GM21526 (cell line): ENCODE results near the gene GABRD.

Source experiments
- ATAC-seq: cut with Tn5 transposase; IDR thresholded peaks from one replicate; pipeline ENCODE4 v1.9.1; 2021; ENCODE audit warnings: moderate library complexity; ENCODE audit not compliant: unreplicated experiment, low FRiP score

The GABRD gene

DNA sequence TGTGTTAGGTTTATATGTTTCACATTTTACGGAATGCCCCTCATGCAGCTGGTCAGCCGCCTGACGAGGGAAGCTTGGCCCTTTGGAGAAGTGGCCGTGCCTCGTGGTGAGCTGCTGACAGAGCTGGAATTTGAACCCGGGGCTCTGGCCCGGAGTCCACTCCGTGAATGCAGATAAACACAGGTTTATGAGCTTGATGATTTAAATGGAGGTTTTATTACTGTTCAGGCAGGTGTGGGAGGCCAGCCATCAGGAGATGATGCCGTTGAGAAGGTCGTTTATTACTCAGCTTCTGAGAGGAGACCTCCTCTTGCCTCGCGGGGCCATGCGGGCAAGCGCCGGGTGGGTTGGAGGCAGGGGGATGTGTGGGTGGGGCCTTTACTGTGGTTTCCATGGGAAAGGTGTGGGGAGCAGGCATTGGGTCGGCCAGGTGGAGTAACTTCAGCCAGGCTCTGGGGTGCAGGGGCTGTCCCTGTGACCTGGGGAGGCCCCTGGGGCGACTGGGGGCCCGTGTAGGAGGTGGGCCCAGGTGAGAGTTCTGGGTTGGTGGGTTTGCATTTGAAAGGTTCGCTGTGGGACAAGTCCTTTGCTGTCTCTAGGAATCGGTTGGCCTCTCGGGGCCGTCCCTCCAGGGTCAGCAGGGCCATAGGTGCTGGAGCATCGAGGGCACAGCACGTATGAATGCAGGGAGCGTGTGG, 53.1 kb downstream of the GABRD start:
- ATAC-seq, result no peak

DNA sequence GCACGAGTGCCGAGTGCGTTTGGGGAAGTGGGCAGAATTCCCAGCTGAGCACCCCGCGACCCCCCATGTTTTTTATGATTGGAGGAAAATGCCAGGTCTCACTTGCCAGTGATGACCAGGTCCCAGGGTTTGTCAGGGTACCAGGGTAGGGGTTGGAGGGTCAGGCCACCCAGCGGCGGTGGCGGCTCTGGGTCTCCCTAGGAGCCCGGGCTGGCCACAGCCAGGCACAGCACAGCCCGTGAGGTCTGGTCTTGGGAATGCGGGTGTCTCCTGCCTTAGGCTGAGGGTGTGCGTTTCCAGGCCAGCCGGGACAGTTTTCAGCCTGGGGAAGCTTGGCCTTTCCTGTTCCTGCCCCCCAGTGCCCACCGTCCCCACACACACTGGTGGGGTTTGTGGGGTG, 53.7 kb downstream of the GABRD start:
- no peak for ATAC-seq

- no peak for ATAC-seq
These were observed 54.5 kb downstream of the GABRD start for GRCh38 chr1:2073382-2074230.

- ATAC-seq, result no peak
These were observed 55.3 kb downstream of the GABRD start for GRCh38 chr1:2074396-2074795.

DNA sequence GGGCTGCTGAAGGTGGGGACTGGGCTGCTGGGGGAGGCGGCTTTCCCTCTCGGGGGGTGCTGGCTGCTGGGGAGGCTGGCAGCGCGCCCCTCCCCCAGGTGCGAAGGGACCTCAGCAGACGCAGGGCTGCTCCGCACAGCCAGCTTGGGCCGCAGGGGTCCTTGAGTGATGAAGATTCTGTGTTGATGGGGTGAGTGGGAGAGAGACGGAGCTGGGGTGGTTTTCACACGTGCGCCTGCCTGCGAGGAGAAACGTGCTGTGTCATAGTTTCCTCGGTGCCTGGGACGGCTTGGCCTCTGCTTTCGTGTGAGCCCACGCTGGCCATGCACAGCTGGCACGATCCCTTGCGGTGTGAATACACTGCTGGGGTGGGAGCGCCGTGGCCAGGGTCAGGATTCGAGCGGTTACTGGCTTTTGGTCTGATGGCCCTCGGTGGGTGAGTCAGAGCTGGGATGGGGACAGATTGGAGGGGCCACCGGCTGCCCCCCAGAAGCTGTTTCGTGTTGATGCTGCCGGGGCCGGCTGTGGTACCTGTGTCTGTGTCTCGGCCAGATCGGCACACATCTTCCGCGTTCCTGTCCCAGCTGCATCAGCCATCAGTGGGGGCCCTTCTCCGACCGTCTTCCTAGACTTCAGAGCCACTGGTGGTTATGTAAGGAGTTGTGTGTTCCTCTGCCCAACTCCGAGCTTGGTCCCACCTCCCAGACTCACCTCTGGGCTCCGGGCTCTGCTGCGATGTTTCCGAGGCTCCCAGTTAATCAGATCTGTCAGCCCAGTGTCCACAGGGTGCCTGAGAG, 56.0 kb downstream of the GABRD start:
- ATAC-seq, result no peak

DNA sequence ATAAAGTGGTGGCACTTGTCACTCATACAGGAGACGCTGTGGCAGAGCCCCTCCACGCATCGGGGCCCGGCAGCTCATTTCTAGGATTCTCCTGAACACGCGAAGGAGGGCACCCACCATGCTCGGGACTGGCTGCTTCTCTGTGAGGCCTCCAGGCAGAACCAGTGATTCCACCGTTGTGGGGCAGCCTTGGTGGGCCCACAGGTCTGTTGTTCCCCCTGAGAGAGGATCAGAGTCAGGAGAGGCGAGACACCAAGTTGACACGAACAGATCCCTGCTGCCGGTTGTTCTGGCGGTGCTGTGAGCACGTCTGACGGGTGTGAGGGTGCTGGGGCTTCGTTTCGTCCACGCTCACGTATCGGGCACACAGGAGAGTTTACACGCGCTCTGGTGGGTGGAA, 57.7 kb downstream of the GABRD start:
- ATAC-seq, result no peak

DNA sequence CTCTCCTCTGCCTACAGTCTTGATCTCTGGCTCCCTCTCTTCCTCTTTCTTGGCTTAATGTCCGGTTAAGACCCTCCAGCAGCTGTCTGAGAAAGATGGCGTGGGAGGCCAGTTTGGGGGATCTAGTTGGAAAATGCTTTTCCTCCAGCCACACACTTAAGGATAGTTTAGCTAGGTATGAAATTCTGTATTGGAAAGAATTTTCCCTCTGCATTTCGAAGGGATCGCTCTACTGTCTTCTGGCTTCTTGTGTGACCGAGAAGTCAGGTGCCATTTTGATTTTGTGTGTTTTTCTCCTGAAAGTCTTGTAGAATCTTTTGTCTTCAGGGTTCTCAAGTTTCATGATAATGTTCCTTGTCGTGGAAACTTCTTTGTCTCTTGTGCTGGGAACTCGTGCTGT, 59.0 kb downstream of the GABRD start:
- no peak for ATAC-seq

DNA sequence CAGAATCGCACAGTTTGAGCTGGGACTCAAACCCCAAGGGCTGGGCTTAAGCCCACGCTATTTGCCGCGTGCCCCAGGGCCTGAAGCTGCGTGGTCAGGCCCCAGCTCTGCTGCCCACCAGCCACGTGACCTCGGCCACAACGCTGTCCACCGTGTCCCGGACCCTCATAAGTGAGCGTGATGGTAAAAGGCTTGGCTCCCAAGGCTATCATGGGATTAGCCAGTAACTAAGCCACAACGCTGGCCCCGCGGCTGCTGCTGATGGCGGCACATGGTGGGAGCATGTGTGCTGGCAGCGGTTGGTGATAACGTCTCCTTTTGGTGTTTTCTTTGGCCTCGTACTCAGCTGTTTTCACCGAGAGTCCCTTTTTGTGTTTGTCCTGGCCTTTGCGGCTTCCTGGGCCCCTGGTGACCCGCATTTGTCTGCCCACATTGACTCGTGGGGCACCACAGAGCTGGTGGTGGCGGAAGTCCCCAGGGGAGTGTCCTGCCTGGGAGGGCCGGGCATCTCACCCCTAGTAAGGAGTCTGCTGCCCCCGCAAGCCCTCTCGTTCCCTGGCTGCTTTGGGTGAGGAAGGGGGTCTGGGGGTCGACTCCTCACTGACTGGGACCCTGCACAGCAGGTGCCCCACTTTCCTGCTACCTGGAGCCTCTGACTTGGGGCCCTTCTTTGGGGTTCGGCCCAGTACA, 60.4 kb downstream of the GABRD start:
- ATAC-seq, result no peak

DNA sequence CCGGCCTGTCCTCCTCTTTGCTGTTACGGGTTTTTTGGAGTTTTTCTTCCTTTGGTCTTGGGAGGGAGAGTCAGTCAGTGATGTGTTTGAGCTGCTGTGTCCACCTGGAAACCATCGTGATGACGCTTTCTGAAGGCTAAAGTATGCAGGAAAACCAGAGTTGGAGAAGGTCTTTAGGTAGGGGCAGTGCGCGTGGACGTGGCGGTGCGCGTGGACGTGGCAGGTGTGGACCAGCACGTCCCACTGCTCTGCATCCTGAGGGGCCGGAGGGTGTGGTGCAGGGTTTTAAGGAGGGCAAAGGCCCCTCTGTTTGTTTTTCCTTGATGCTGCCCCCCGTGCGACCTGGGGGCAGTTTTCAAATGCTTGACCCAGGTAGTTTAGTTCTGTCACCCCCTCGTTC, 61.0 kb downstream of the GABRD start:
- no peak for ATAC-seq
